H9 (cell line): ENCODE results near the gene EML4. TPM values are rescaled to one million over a fixed set of nuclear protein-coding genes. Genes with fewer than 3 reads are reported as not detected.

Experiments used
- DNase-seq: peaks from one replicate; pipeline ENCODE4 v3.0.0-alpha.2; 2017
- H2AFZ ChIP-seq: one replicate; pipeline ENCODE4 v1.6.1; 2013; ENCODE audit warnings: mild to moderate bottlenecking, low read length, control low read depth, moderate library complexity
- H2AK5ac ChIP-seq: 2 replicates; pipeline ENCODE4 v1.6.1; 2013; ENCODE audit warnings: low read length, control low read depth, mixed read lengths; ENCODE audit not compliant: insufficient read length
- H2BK120ac ChIP-seq: one replicate; pipeline ENCODE4 v1.6.1; 2013; ENCODE audit warnings: low read depth, mild to moderate bottlenecking, low read length, control low read depth, inconsistent platforms; ENCODE audit not compliant: poor library complexity, severe bottlenecking
- H2BK12ac ChIP-seq: 2 replicates; pipeline ENCODE4 v1.6.1; 2013; ENCODE audit warnings: low read length, control low read depth, mixed read lengths, low read depth; ENCODE audit not compliant: insufficient read length
- H2BK15ac ChIP-seq: 2 replicates; pipeline ENCODE4 v1.6.1; 2013; ENCODE audit warnings: low read depth, low read length, control low read depth
- H2BK20ac ChIP-seq: one replicate; pipeline ENCODE4 v1.6.1; 2013; ENCODE audit warnings: low read depth, mild to moderate bottlenecking, low read length, control low read depth, inconsistent platforms; ENCODE audit not compliant: poor library complexity, severe bottlenecking
- H2BK5ac ChIP-seq: 2 replicates; pipeline ENCODE4 v1.6.1; 2013; ENCODE audit warnings: low read length, control low read depth, mixed read lengths; ENCODE audit not compliant: insufficient read length
- H3K14ac ChIP-seq: 2 replicates; pipeline ENCODE4 v1.6.1; 2013; ENCODE audit warnings: low read length, control low read depth; ENCODE audit not compliant: insufficient read depth
- H3K18ac ChIP-seq: 2 replicates; pipeline ENCODE4 v1.6.1; 2013; ENCODE audit warnings: low read depth, mild to moderate bottlenecking, mixed read lengths, low read length, control low read depth; ENCODE audit not compliant: insufficient read length
- H3K23ac ChIP-seq: 2 replicates; pipeline ENCODE4 v1.6.1; 2013; ENCODE audit warnings: low read length, control low read depth, mixed read lengths, low read depth; ENCODE audit not compliant: insufficient read length
- H3K23me2 ChIP-seq: 2 replicates; pipeline ENCODE4 v1.6.1; 2013; ENCODE audit warnings: low read depth, mild to moderate bottlenecking, mixed read lengths, low read length, control low read depth; ENCODE audit not compliant: insufficient read length, poor library complexity, severe bottlenecking
- H3K27ac ChIP-seq: 2 replicates; pipeline ENCODE4 v1.5.1; 2013; ENCODE audit warnings: low read length, control low read depth, mixed read lengths, low read depth; ENCODE audit not compliant: insufficient read length
- H3K27me3 ChIP-seq: 2 replicates; pipeline ENCODE4 v1.6.1; 2013; ENCODE audit warnings: low read length, control low read depth, inconsistent platforms; ENCODE audit not compliant: insufficient read depth
- H3K4ac ChIP-seq: 2 replicates; pipeline ENCODE4 v1.6.1; 2013; ENCODE audit warnings: low read depth, mild to moderate bottlenecking, control low read depth, inconsistent platforms, low read length, moderate library complexity
- H3K4me1 ChIP-seq: 2 replicates; pipeline ENCODE4 v1.6.1; 2013; ENCODE audit warnings: low read length, control low read depth, inconsistent platforms; ENCODE audit not compliant: insufficient read depth
- H3K4me2 ChIP-seq: 2 replicates; pipeline ENCODE4 v1.6.1; 2013; ENCODE audit warnings: low read length, control low read depth, mixed read lengths; ENCODE audit not compliant: insufficient read length, insufficient read depth
- H3K56ac ChIP-seq: 2 replicates; pipeline ENCODE4 v1.6.1; 2013; ENCODE audit warnings: low read depth, mild to moderate bottlenecking, mixed read lengths, low read length, control low read depth; ENCODE audit not compliant: insufficient read length
- H3K79me1 ChIP-seq: 2 replicates; pipeline ENCODE4 v1.6.1; 2013; ENCODE audit warnings: low read depth, mild to moderate bottlenecking, moderate library complexity, low read length, control low read depth, inconsistent platforms; ENCODE audit not compliant: insufficient read depth, poor library complexity, severe bottlenecking
- H3K79me2 ChIP-seq: 2 replicates; pipeline ENCODE4 v1.6.1; 2013; ENCODE audit warnings: low read length, control low read depth, inconsistent platforms; ENCODE audit not compliant: insufficient read depth
- H3K9ac ChIP-seq: 2 replicates; pipeline ENCODE4 v1.6.1; 2013; ENCODE audit warnings: low read length, control low read depth, mixed read lengths; ENCODE audit not compliant: insufficient read length; ENCODE audit errors: extremely low read depth
- H3K9me3 ChIP-seq: one replicate; pipeline ENCODE4 v1.6.1; 2013; ENCODE audit warnings: low read depth, low read length, inconsistent platforms; ENCODE audit not compliant: control insufficient read depth
- H3T11ph ChIP-seq: one replicate; pipeline ENCODE4 v1.6.1; 2013; ENCODE audit warnings: mild to moderate bottlenecking, low read length, control low read depth, inconsistent platforms
- H4K20me1 ChIP-seq: one replicate; pipeline ENCODE4 v1.6.1; 2013; ENCODE audit not compliant: control insufficient read depth, insufficient read length, insufficient read depth
- H4K5ac ChIP-seq: 2 replicates; pipeline ENCODE4 v1.6.1; 2013; ENCODE audit warnings: low read depth, mild to moderate bottlenecking, mixed read lengths, low read length, control low read depth; ENCODE audit not compliant: insufficient read length
- H4K8ac ChIP-seq: replicated peaks from 2 replicates; pipeline ENCODE4 v1.6.1; 2013; ENCODE audit warnings: low read length, control low read depth, mixed read lengths, low read depth; ENCODE audit not compliant: insufficient read length
- H4K91ac ChIP-seq: 2 replicates; pipeline ENCODE4 v1.6.1; 2013; ENCODE audit warnings: low read depth, mild to moderate bottlenecking, moderate library complexity, mixed read lengths, low read length, control low read depth; ENCODE audit not compliant: insufficient read length
- H3K27ac Mint-ChIP-seq, 3 experiments: 2 replicates in 2 of 3; 3 replicates in 1 of 3; pipeline ENCODE4 v1.8.0; 2020 to 2021; ENCODE audit warnings: mixed read lengths in 3 of 3, mild to moderate bottlenecking in 1 of 3, moderate library complexity in 1 of 3
- H3K27me3 Mint-ChIP-seq: 2 replicates; pipeline ENCODE4 v1.8.0; 2021; ENCODE audit warnings: low read depth, mild to moderate bottlenecking, moderate library complexity, mixed read lengths
- H3K36me3 Mint-ChIP-seq, 3 experiments: 2 replicates in 2 of 3; 3 replicates in 1 of 3; pipeline ENCODE4 v1.8.0; 2020 to 2021; ENCODE audit warnings: low read depth in 3 of 3, mixed read lengths in 3 of 3; ENCODE audit not compliant: insufficient read depth in 1 of 3
- H3K4me1 Mint-ChIP-seq, 2 experiments: 2 replicates each; pipeline ENCODE4 v1.8.0; 2020; ENCODE audit warnings: mixed read lengths in 2 of 2
- H3K4me3 Mint-ChIP-seq, 2 experiments: 2 replicates in 1 of 2; 3 replicates in 1 of 2; pipeline ENCODE4 v1.8.0; 2020 to 2021; ENCODE audit warnings: mild to moderate bottlenecking in 2 of 2, mixed read lengths in 2 of 2, moderate library complexity in 1 of 2
- H3K9me3 Mint-ChIP-seq, 2 experiments: 2 replicates in 1 of 2; 3 replicates in 1 of 2; pipeline ENCODE4 v1.8.0; 2020; ENCODE audit warnings: mild to moderate bottlenecking in 2 of 2, mixed read lengths in 2 of 2, moderate library complexity in 1 of 2
- CTCF ChIP-seq: fragments of 200-600 bp; sonication (generic); conservative IDR thresholded peaks from 3 replicates; pipeline ENCODE4 v1.8.0; 2021; ENCODE audit warnings: antibody characterized with exemption, mild to moderate bottlenecking
- WGBS: extraction: QIAGEN DNeasy Blood & Tissue Kit; methylation state at CpG from one replicate; pipeline ENCODE4 v1.1.7; 2013; ENCODE audit warnings: missing lambda C conversion rate, low lambda C conversion rate, mixed read lengths; ENCODE audit not compliant: insufficient read length; ENCODE audit errors: extremely low coverage; 5-methylcytosine and 5-hydroxymethylcytosine counted together
- total RNA-seq: library from RNA; stranded (reverse); gene quantifications from 2 replicates; pipeline ENCODE4 v1.2.1, GENCODE V29; 2021

The EML4 gene
- total RNA-seq, 1 experiment from 2014 or later = 68.6 TPM

DNA sequence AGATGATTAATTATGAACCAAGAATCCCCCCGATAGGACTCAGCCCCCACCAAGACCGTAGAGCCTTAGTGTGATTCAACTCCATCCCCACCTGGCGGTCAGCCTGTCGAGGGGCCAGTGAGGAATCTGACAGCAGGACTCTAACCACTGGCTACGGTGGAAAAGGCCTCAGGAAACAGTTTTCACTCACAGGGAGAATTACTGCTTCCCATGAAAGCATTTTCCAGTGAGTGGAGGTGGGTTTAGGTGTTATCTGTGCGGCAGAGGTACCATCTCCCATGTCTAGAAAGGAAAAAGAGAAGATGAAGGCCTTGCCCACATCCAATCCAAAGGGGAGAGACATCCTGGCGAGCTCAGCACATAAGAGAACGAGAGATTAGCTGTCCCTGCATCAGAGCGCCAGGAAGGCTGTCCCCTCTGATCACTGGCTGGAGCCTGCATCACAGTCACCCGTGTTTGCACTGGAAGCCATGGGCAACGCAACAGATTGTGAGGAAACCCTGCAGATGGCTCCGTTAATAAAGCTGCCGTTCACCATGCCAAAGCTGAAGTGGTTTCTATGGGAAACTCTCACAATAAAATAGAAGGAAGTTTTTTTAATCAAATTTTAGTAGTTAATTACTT lies 169.5 kb downstream of the EML4 start:
- Mint-ChIP-seq H3K27me3 (no peaks in the 10 kb centered on the region; the same call in 1 of the 2 replicates), H3K27ac (no peak overlapping the region; a peak in 1 of 7 replicates), H3K4me1 (peaks cover 10 to 20% of the 10 kb centered on the region in 2 experiments), H3K4me3 (no peak overlapping the region), H3K9me3 (no peaks in the 10 kb centered on the region), H3K36me3 (peaks cover 14 to 23% (median 22%) of the 10 kb centered on the region in 3 experiments; a peak in 6 of 7 replicates)
- no CpG with 5 or more reads among the region's 13 CpGs for WGBS
- H2BK120ac ChIP-seq = no peak overlapping the region
- H4K8ac ChIP-seq = no peak overlapping the region
- H3K56ac ChIP-seq = no peak overlapping the region
- no peak overlapping the region for H2BK15ac ChIP-seq
- no peak overlapping the region for H3K23ac ChIP-seq
- H3K4me2 ChIP-seq = no peak overlapping the region
- no peaks in the 10 kb centered on the region for H3K23me2 ChIP-seq
- no peak overlapping the region for H3K18ac ChIP-seq
- no peak overlapping the region for H4K91ac ChIP-seq
- no peak for DNase-seq
- no peak overlapping the region for H3K4ac ChIP-seq
- H3K27ac ChIP-seq = no peak overlapping the region
- H3K79me1 ChIP-seq = no peaks in the 10 kb centered on the region
- H3K27me3 ChIP-seq = no peaks in the 10 kb centered on the region
- no peak overlapping the region for H2BK20ac ChIP-seq
- no peak overlapping the region for H4K5ac ChIP-seq
- no peak overlapping the region for H3T11ph ChIP-seq
- H2BK5ac ChIP-seq = no peak overlapping the region
- no peak overlapping the region for H3K9ac ChIP-seq
- H4K20me1 ChIP-seq = no peaks in the 10 kb centered on the region
- H2AFZ ChIP-seq = no peak overlapping the region
- H3K14ac ChIP-seq = no peak overlapping the region
- no peaks in the 10 kb centered on the region for H3K4me1 ChIP-seq
- H3K9me3 ChIP-seq = no peaks in the 10 kb centered on the region
- no peak overlapping the region for H2BK12ac ChIP-seq
- no peaks in the 10 kb centered on the region for H3K79me2 ChIP-seq
- no peak for TF ChIP-seq CTCF
- H2AK5ac ChIP-seq = no peak overlapping the region
